Left renal cortex interstitium (tissue), 4 donors: ENCODE data around the gene HIGD2B. TPM values are rescaled to one million over a fixed set of nuclear protein-coding genes. Genes with fewer than 3 reads are reported as not detected.
"Not testable (repeated sequence)": the region's sequence is repeated elsewhere in the genome, so short reads cannot be mapped to it uniquely, and the experiment has no call there.

Experiments used
- DNase-seq, 4 donors: peaks; one replicate each; pipeline ENCODE4 v3.0.0-alpha.2; 2013; ENCODE audit warnings: low read depth in 4 of 4, low spot score in 2 of 4, missing footprints in 1 of 4
- polyA plus RNA-seq, 4 donors: library from polyadenylated mRNA; unstranded; fragments of 120-200 nt; gene quantifications; one replicate each; pipeline ENCODE4 v1.2.1, GENCODE V29; 2013; ENCODE audit not compliant: insufficient read length in 4 of 4

Gene HIGD2B, protein sequence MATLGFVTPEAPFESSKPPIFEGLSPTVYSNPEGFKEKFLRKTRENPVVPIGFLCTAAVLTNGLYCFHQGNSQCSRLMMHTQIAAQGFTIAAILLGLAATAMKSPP
- under 1 TPM in 1 of 4 donors, not detected in 3; 0.09 TPM for polyA plus RNA-seq

GRCh38 chr15:72685925-72686794 lies at the start of gene HIGD2B, which contains the start of gene BBS4:
HIGD2B (minus strand) TSS chr15:72686182; CDS start chr15:72676374, 9,808 bp downstream.
BBS4 (plus strand) TSS chr15:72686207; CDS start chr15:72686228, 21 bp downstream.
- DNase-seq: peak; percentile 86 to 92 (median 89)

DNA sequence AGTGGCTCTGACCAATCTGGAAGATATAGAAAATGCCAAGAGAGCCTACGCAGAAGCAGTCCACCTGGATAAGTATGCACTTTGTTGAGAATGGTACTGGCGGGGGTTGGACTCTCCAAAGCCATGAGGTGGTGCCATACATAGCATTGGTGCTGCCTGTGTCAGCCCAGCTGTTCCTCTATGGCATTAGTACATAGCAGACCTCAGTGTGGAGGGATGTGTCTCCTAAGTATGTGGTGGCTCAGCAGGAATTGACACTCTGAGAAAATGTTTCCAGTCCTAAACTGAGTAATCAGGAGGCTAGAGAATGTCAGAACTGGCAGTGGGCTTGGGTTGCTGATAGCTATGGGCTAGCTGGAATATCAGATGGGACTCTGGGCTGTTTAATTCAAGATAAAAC lies 49.1 kb upstream of the HIGD2B start:
- DNase-seq: no peak

GRCh38 chr15:72733941-72734738 lies 48.2 kb upstream of the HIGD2B start:
- DNase-seq: no peak

DNA sequence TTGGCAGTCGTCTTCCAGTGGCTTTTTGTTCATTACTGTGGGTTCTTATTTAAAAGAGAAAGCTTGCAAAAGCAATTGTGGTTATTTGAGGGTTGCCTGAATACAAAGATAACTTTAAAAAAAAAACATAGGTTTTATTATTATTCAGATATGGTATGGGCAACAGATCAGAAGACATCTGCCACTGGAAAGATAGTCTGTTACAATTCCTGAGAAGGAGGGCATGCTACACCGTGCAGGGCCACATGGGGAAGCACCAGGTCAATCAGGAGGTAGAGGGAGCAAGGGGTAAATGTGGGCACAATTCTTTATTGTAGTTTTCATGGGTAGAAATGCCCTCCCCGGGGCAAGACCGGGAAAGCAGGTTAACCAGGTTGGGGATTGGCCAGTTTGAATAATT lies 46.5 kb upstream of the HIGD2B start:
- no peak for DNase-seq

GRCh38 chr15:72732086-72732485 lies 46.1 kb upstream of the HIGD2B start:
- DNase-seq: no peak

GRCh38 chr15:72728821-72729220 lies 42.8 kb upstream of the HIGD2B start:
- DNase-seq: no peak

- DNase-seq: not testable (repeated sequence)
Observed at GRCh38 chr15:72728249-72728648, 42.3 kb upstream of the HIGD2B start.

DNA sequence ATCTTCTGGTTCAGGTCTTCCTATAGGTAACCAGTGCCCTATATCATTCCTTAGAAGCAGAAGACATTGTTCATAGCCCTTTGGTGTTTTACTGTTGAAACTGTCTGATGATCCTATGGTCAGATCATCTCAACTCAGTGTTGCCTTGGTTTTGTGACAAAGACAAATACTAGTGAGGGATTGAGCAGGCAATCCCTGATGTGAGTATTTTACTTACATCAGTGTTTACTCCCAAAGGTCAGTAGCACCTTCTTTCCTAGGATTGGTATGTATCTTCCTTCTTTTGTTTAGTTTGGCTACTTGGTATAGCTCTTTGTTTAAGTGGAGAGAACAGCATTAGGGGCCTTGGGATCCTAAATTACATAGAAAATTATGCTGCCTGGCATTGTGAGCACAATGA lies 41.2 kb upstream of the HIGD2B start:
- DNase-seq: no peak

GRCh38 chr15:72725851-72726250 lies 39.9 kb upstream of the HIGD2B start:
- DNase-seq: not testable (repeated sequence)

GRCh38 chr15:72725446-72725845 lies 39.5 kb upstream of the HIGD2B start:
- no peak for DNase-seq

GRCh38 chr15:72724028-72724427 lies 38.0 kb upstream of the HIGD2B start:
- DNase-seq: no peak

GRCh38 chr15:72722071-72722696 lies 36.2 kb upstream of the HIGD2B start:
- peak; percentile 1 to 39 (median 12) for DNase-seq

GRCh38 chr15:72708551-72709303 lies 22.7 kb upstream of the HIGD2B start:
- DNase-seq: not testable (repeated sequence)

GRCh38 chr15:72706266-72706665 lies 20.3 kb upstream of the HIGD2B start:
- DNase-seq: no peak

GRCh38 chr15:72700076-72700475 lies 14.1 kb upstream of the HIGD2B start:
- no peak for DNase-seq

GRCh38 chr15:72698938-72699337 lies 13.0 kb upstream of the HIGD2B start:
- no peak for DNase-seq

GRCh38 chr15:72690938-72691337 lies 5.0 kb upstream of the HIGD2B start:
- DNase-seq: no peak

DNA sequence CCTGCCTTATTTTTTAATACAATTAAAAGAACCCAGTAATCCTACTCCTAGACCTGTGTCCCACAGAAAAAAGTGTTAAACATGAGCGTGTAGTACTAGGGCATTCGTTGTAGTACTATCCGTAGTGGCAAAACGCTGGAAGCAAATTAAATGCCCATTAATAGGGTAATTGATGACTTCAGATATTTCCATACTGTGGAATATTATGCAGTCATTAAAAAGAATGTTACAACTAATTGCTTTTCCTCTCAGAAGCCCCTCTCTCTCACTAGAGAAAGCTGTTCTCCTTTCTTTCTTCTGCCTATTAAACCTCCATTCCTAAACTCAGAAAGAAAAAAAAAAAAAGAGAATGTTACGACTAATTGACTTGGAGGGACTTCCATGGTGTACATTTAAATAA lies 2.7 kb upstream of the HIGD2B start:
- DNase-seq: no peak

- peak in 2 of 4 donors; percentile 2 to 29 for DNase-seq
Observed at GRCh38 chr15:72685301-72685924, 569 bp downstream of the HIGD2B start.
